HepG2 (cell line): ENCODE data around the gene PSMD3. TPM values are rescaled to one million over a fixed set of nuclear protein-coding genes. Genes with fewer than 3 reads are reported as not detected.

Experiments
- ATAC-seq: fragments of 200-7000 bp; cut with Tn5 transposase; 3 replicates; pipeline ENCODE4 v1.9.1; 2020; ENCODE audit warnings: mild to moderate bottlenecking, moderate library complexity
- BruUV-seq: library from RNA; stranded (reverse); fragments of 400-500 nt; replicated peaks from 2 replicates; lab custom pipeline; 2021; lab: Mats Ljungman, UMichigan
- CTCF ChIA-PET: fragments of 300-600 bp; formaldehyde crosslinking; extraction: SDS; loops from one replicate; lab custom pipeline; 2021; ENCODE audit warnings: low total read pairs, inconsistent platforms, low intra/inter-chr PET ratio; lab: Yijun Ruan, JAX
- POLR2A ChIA-PET: fragments of 350-600 bp; sonication (Branson Sonifier 250); formaldehyde crosslinking; loops from one replicate; lab custom pipeline; 2020; ENCODE audit warnings: antibody characterized with exemption, inconsistent platforms; lab: Yijun Ruan, JAX
- DNase-seq: peaks from one replicate; pipeline ENCODE4 v3.0.0-alpha.2; 2015; ENCODE audit warnings: low spot score
- FAIRE-seq: peaks from 3 replicates; lab custom pipeline; 2011; peaks lifted over from hg19 to GRCh38; lab: Jason Lieb, UNC
- H2AFZ ChIP-seq: one replicate; pipeline ENCODE4 v1.6.1; 2011; ENCODE audit warnings: low read length, inconsistent platforms
- H3K27ac ChIP-seq: fragments of 300-600 bp; 3 replicates; pipeline ENCODE4 v1.8.0; 2011; ENCODE audit warnings: mixed run types, mild to moderate bottlenecking, mixed read lengths, low read length, inconsistent platforms; ENCODE audit not compliant: insufficient read depth; ENCODE audit errors: extremely low read length
- H3K27me3 ChIP-seq, 2 experiments: fragments of 200-600 bp in 1 of 2; 2 replicates in 1 of 2; 3 replicates in 1 of 2; pipeline versions ENCODE4 v1.6.0 to v1.8.0; 2011; ENCODE audit warnings: low read length in 2 of 2, mild to moderate bottlenecking in 2 of 2, moderate library complexity in 2 of 2, inconsistent platforms in 1 of 2; ENCODE audit not compliant: insufficient read depth in 2 of 2, control insufficient read depth in 1 of 2
- H3K36me3 ChIP-seq, 2 experiments: fragments of 200-600 bp in 1 of 2; replicated peaks in 1 of 2; 2 replicates in 1 of 2; 3 replicates in 1 of 2; pipeline versions ENCODE4 v1.5.1 to v1.8.0; 2011; ENCODE audit warnings: low read length in 2 of 2, inconsistent platforms in 1 of 2; ENCODE audit not compliant: insufficient read depth in 2 of 2, control insufficient read depth in 1 of 2
- H3K4me1 ChIP-seq: 2 replicates; pipeline ENCODE4 v1.5.1; 2012; ENCODE audit warnings: low read length, inconsistent platforms; ENCODE audit not compliant: insufficient read depth
- H3K4me2 ChIP-seq: 2 replicates; pipeline ENCODE4 v1.6.0; 2011; ENCODE audit warnings: low read depth, low read length, inconsistent platforms
- H3K4me3 ChIP-seq, 3 experiments: fragments of 200-600 bp in 1 of 3; sonication (generic), shearing (Covaris generic) in 1 of 3; replicated peaks in 1 of 3; 2 replicates each; pipeline ENCODE4 v1.5.1; 2011 to 2016; ENCODE audit warnings: low read length in 3 of 3, inconsistent platforms in 2 of 3, low read depth in 2 of 3, mild to moderate bottlenecking in 2 of 3, control low read depth in 1 of 3, mixed read lengths in 1 of 3; ENCODE audit not compliant: insufficient read depth in 1 of 3
- H3K79me2 ChIP-seq: one replicate; pipeline ENCODE4 v1.6.1; 2011; ENCODE audit warnings: low read length, inconsistent platforms; ENCODE audit not compliant: insufficient read depth
- H3K9ac ChIP-seq: 2 replicates; pipeline ENCODE4 v1.6.0; 2011; ENCODE audit warnings: mild to moderate bottlenecking, low read depth, low read length, inconsistent platforms; ENCODE audit not compliant: insufficient read depth
- H3K9me3 ChIP-seq: 2 replicates; pipeline ENCODE4 v1.5.1; 2012; ENCODE audit warnings: mild to moderate bottlenecking, low read length
- H4K20me1 ChIP-seq: 2 replicates; pipeline ENCODE4 v1.6.0; 2011; ENCODE audit warnings: inconsistent platforms, mild to moderate bottlenecking, low read length, moderate library complexity; ENCODE audit not compliant: insufficient read depth
- HOXA7 ChIP-seq: sonication (generic); formaldehyde crosslinking; IDR thresholded peaks from 2 replicates; pipeline ENCODE4 v1.8.1; 2022; ENCODE audit warnings: mild to moderate bottlenecking, missing genetic modification reagents, moderate library complexity
- NFIC ChIP-seq: IDR thresholded peaks from 2 replicates; pipeline ENCODE4 v1.6.1; 2012; ENCODE audit warnings: mild to moderate bottlenecking, low read length, inconsistent platforms
- NFKB2 ChIP-seq: sonication (generic); formaldehyde crosslinking; IDR thresholded peaks from 2 replicates; pipeline ENCODE4 v1.4.0; 2020; ENCODE audit warnings: missing genetic modification reagents, borderline replicate concordance
- TBX2 ChIP-seq: sonication (generic); formaldehyde crosslinking; IDR thresholded peaks from 2 replicates; pipeline ENCODE4 v1.5.0; 2020; ENCODE audit warnings: missing genetic modification reagents, mild to moderate bottlenecking, borderline replicate concordance
- YEATS4 ChIP-seq: sonication (generic); formaldehyde crosslinking; IDR thresholded peaks from 2 replicates; pipeline ENCODE4 v1.4.0; 2020; ENCODE audit warnings: missing genetic modification reagents, borderline replicate concordance
- ZNF121 ChIP-seq: sonication (generic); formaldehyde crosslinking; IDR thresholded peaks from 2 replicates; pipeline ENCODE4 v1.5.0; 2020; ENCODE audit warnings: mild to moderate bottlenecking, missing genetic modification reagents
- ZNF501 ChIP-seq: sonication (generic); formaldehyde crosslinking; IDR thresholded peaks from 2 replicates; pipeline ENCODE4 v1.5.1; 2020; ENCODE audit warnings: mild to moderate bottlenecking, moderate library complexity, missing genetic modification reagents
- ZNF713 ChIP-seq: sonication (generic); formaldehyde crosslinking; IDR thresholded peaks from 2 replicates; pipeline ENCODE4 v1.4.0; 2020; ENCODE audit warnings: mild to moderate bottlenecking, missing genetic modification reagents
- WGBS: methylation state at CpG from one replicate; pipeline ENCODE4 v1.1.6; 2017; ENCODE audit warnings: low lambda C conversion rate; 5-methylcytosine and 5-hydroxymethylcytosine counted together
- in situ Hi-C: cut with HindIII; loops from 2 replicates; pipeline ENCODE4 v1.10.0; 2017; ENCODE audit warnings: low pct_unique_long_range_greater_than_20kb; ENCODE audit not compliant: extremely low pct_ligation_motif_present
- intact Hi-C: fragments of 100-400 bp; cut with micrococcal nuclease; formaldehyde crosslinking; loops from one replicate; pipeline ENCODE4 v1.10.0; 2022; ENCODE audit not compliant: unreplicated experiment
- polyA plus RNA-seq, 8 experiments: library from polyadenylated mRNA; depleted of rRNA in 3 of 8; stranded (reverse) in 7 of 8; unstranded in 1 of 8; fragments of >200 nt; fragmentation: Illumina TruSeq in 4 of 8; extraction: Trizol in 4 of 8; gene quantifications; 2 replicates each; pipeline versions ENCODE4 v1.2.1 to v1.2.3, GENCODE V29; 2011 to 2016; ENCODE audit warnings: low read depth in 4 of 8, missing spikeins in 1 of 8, mixed read lengths in 1 of 8; ENCODE audit not compliant: insufficient read depth in 1 of 8
- total RNA-seq, 5 experiments: library from RNA; depleted of rRNA; stranded (reverse); fragments of >200 nt; fragmentation: Illumina TruSeq; extraction: Trizol; gene quantifications; 2 replicates each; pipeline ENCODE4 v1.2.3, GENCODE V29; 2016; ENCODE audit warnings: low read depth in 1 of 5
- TF ChIP-seq, protein P1 (sequence below): sonication (generic); formaldehyde crosslinking; IDR thresholded peaks from 2 replicates; pipeline ENCODE4 v1.4.0; 2020; ENCODE audit warnings: missing genetic modification reagents, borderline replicate concordance
- TF ChIP-seq, protein P2 (sequence below): sonication (generic); formaldehyde crosslinking; IDR thresholded peaks from 2 replicates; pipeline ENCODE4 v1.4.0; 2020; ENCODE audit warnings: missing genetic modification reagents
- TF ChIP-seq, protein P3 (sequence below): IDR thresholded peaks from 2 replicates; pipeline ENCODE4 v1.6.1; 2012; ENCODE audit warnings: low read depth, low read length, improper control_type of control experiment

PSMD3 gene
- total and polyA plus RNA-seq, 2 of the 13 experiments (the other 11 are each of a cell fraction or from before 2014, with no cell fraction given) = 97.4 to 146 TPM

DNA sequence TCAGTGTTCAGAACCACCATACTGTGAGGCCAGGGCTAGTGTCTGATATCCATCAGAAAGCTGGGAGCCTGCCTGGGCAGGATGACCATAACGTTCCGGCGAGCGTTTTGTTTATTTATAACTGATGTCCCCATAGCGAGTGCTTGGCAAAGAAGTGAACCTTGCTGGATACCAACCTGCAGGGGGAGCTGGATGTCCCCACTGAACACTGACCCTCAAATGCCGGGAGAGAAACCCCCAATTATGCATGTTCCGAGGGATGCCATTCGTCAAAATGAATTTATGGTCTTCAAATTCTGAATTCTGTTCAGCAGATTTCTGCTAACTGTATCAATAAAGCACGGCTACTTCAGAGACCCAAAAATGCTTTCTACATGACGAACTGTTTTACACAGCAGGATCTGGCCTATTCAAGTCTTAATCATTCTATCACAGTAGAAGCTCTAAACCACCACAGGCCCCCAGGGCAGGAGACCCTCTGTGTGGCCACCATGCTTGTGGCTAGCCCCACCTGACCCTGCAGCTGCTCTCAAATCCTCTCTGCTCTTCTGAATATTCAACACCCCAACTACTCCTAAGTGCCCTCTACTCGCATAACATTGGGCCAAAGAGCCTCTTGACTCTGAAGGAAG, 58.4 kb downstream of the PSMD3 start:
- WGBS = 28% methylated on average over 11 of the region's 11 CpGs
- no peak overlapping the region for H3K4me3 ChIP-seq
- H3K79me2 ChIP-seq = no peaks in the 10 kb centered on the region
- H2AFZ ChIP-seq = peak overlapping the region; percentile 20
- no peaks in the 10 kb centered on the region for H3K9me3 ChIP-seq
- H3K27ac ChIP-seq = peak overlapping the region; percentile 25
- DNase-seq (peak; percentile 79), FAIRE-seq (peak; percentile 75), ATAC-seq (peak; percentile 92)
- peaks cover 5 to 29% of the 10 kb centered on the region in 2 experiments; a peak in 3 of 5 replicates for H3K36me3 ChIP-seq
- intact Hi-C loops = loop anchor here (1.0 to 2.0 kb wide), 3 partner anchors 36 to 129 kb away; no protein-coding TSS in a partner anchor
- H3K4me2 ChIP-seq = peak overlapping the region; percentile 43
- in situ Hi-C loops = loop anchor here (5.0 kb wide), 1 partner anchor 48 kb away; no protein-coding TSS in a partner anchor
- H3K9ac ChIP-seq = peak overlapping the region; percentile 11; the same call in 1 of the 2 replicates
- H4K20me1 ChIP-seq = no peaks in the 10 kb centered on the region
- POLR2A ChIA-PET = interaction anchor here (0.5 to 2.5 kb wide), 9 partner anchors 9 to 101 kb away, joined by 3 to 16 read pairs (median 5); partner anchors contain the start of genes CASC3, MED24, NR1D1 and PSMD3
- no peaks in the 10 kb centered on the region for H3K27me3 ChIP-seq
- BruUV-seq = no TSS peak
- CTCF ChIA-PET = interaction anchor here (2.0 to 2.5 kb wide), 2 partner anchors 36 to 47 kb away, joined by 9 to 10 read pairs; no protein-coding TSS in a partner anchor
- peaks cover 12% of the 10 kb centered on the region for H3K4me1 ChIP-seq
- TF ChIP-seq, protein P1, sequence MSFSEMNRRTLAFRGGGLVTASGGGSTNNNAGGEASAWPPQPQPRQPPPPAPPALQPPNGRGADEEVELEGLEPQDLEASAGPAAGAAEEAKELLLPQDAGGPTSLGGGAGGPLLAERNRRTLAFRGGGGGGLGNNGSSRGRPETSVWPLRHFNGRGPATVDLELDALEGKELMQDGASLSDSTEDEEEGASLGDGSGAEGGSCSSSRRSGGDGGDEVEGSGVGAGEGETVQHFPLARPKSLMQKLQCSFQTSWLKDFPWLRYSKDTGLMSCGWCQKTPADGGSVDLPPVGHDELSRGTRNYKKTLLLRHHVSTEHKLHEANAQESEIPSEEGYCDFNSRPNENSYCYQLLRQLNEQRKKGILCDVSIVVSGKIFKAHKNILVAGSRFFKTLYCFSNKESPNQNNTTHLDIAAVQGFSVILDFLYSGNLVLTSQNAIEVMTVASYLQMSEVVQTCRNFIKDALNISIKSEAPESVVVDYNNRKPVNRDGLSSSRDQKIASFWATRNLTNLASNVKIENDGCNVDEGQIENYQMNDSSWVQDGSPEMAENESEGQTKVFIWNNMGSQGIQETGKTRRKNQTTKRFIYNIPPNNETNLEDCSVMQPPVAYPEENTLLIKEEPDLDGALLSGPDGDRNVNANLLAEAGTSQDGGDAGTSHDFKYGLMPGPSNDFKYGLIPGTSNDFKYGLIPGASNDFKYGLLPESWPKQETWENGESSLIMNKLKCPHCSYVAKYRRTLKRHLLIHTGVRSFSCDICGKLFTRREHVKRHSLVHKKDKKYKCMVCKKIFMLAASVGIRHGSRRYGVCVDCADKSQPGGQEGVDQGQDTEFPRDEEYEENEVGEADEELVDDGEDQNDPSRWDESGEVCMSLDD (CRISPR knock-in tag) = no peak
- TF ChIP-seq ZNF501 (CRISPR knock-in tag) = no peak
- TF ChIP-seq ZNF713 (CRISPR knock-in tag) = no peak
- TF ChIP-seq, protein P2, sequence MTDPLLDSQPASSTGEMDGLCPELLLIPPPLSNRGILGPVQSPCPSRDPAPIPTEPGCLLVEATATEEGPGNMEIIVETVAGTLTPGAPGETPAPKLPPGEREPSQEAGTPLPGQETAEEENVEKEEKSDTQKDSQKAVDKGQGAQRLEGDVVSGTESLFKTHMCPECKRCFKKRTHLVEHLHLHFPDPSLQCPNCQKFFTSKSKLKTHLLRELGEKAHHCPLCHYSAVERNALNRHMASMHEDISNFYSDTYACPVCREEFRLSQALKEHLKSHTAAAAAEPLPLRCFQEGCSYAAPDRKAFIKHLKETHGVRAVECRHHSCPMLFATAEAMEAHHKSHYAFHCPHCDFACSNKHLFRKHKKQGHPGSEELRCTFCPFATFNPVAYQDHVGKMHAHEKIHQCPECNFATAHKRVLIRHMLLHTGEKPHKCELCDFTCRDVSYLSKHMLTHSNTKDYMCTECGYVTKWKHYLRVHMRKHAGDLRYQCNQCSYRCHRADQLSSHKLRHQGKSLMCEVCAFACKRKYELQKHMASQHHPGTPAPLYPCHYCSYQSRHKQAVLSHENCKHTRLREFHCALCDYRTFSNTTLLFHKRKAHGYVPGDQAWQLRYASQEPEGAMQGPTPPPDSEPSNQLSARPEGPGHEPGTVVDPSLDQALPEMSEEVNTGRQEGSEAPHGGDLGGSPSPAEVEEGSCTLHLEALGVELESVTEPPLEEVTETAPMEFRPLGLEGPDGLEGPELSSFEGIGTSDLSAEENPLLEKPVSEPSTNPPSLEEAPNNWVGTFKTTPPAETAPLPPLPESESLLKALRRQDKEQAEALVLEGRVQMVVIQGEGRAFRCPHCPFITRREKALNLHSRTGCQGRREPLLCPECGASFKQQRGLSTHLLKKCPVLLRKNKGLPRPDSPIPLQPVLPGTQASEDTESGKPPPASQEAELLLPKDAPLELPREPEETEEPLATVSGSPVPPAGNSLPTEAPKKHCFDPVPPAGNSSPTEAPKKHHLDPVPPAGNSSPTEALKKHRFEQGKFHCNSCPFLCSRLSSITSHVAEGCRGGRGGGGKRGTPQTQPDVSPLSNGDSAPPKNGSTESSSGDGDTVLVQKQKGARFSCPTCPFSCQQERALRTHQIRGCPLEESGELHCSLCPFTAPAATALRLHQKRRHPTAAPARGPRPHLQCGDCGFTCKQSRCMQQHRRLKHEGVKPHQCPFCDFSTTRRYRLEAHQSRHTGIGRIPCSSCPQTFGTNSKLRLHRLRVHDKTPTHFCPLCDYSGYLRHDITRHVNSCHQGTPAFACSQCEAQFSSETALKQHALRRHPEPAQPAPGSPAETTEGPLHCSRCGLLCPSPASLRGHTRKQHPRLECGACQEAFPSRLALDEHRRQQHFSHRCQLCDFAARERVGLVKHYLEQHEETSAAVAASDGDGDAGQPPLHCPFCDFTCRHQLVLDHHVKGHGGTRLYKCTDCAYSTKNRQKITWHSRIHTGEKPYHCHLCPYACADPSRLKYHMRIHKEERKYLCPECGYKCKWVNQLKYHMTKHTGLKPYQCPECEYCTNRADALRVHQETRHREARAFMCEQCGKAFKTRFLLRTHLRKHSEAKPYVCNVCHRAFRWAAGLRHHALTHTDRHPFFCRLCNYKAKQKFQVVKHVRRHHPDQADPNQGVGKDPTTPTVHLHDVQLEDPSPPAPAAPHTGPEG (CRISPR knock-in tag) = no peak
- no peak for TF ChIP-seq TBX2 (CRISPR knock-in tag)
- TF ChIP-seq NFIC = no peak
- no peak for TF ChIP-seq YEATS4 (CRISPR knock-in tag)
- TF ChIP-seq NFKB2 (CRISPR knock-in tag) = no peak
- TF ChIP-seq ZNF121 (CRISPR knock-in tag) = no peak
- TF ChIP-seq HOXA7 = no peak
- TF ChIP-seq, protein P3, sequence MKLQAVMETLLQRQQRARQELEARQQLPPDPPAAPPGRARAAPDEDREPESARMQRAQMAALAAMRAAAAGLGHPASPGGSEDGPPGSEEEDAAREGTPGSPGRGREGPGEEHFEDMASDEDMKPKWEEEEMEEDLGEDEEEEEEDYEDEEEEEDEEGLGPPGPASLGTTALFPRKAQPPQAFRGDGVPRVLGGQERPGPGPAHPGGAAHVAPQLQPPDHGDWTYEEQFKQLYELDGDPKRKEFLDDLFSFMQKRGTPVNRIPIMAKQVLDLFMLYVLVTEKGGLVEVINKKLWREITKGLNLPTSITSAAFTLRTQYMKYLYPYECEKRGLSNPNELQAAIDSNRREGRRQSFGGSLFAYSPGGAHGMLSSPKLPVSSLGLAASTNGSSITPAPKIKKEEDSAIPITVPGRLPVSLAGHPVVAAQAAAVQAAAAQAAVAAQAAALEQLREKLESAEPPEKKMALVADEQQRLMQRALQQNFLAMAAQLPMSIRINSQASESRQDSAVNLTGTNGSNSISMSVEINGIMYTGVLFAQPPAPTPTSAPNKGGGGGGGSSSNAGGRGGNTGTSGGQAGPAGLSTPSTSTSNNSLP = 0 out of 2 replicates have a peak, but pooled peaks have one; percentile 24
